ENCODE data around the gene HP. TPM values are rescaled to one million over a fixed set of nuclear protein-coding genes. Genes with fewer than 3 reads are reported as not detected.

Gene HP
- total and polyA plus RNA-seq, 2 of the 8 experiments (the other 6 are each of a cell fraction or from before 2014, with no cell fraction given): not detected

GRCh38 chr16:72066747-72067146 is 12.4 kb downstream of the HP start:
- Histone ChIP-seq H2AFZ (ENCODE audit: low read length) (no peak overlapping the region), H3K36me3 (ENCODE audit: control insufficient read depth in 2 of 4, insufficient read depth in 4 of 4, low read length in 3 of 4) (no peaks in the 10 kb centered on the region), H2BK20ac (ENCODE audit: low read length) (no peak overlapping the region), H4K5ac (ENCODE audit: insufficient read length, low read depth, low read length) (no peak overlapping the region), H2BK12ac (ENCODE audit: low read depth, low read length) (no peak overlapping the region), H3K9me3 (ENCODE audit: insufficient read depth in 2 of 2, low read depth in 1 of 2, low read length in 1 of 2) (no peaks in the 10 kb centered on the region), H3K9ac (replicated peaks in 1 of 4; ENCODE audit: extremely low read depth in 1 of 4, low read depth in 3 of 4, low read length in 3 of 4) (no peak overlapping the region), H2BK5ac (ENCODE audit: low read depth, low read length) (no peak overlapping the region), H4K91ac (replicated peaks; ENCODE audit: insufficient read length, low read length) (no peak overlapping the region), H4K20me1 (replicated peaks in 1 of 2; ENCODE audit: control insufficient read depth in 1 of 2, insufficient read depth in 2 of 2, low read length in 2 of 2) (no peaks in the 10 kb centered on the region), H2BK15ac (ENCODE audit: low read length) (no peak overlapping the region), H3K27me3 (replicated peaks in 1 of 4; ENCODE audit: control insufficient read depth in 3 of 4, extremely low read depth in 1 of 4, insufficient read depth in 3 of 4, low read length in 3 of 4) (no peaks in the 10 kb centered on the region), H3K4ac (replicated peaks; ENCODE audit: insufficient read length, low read depth, low read length) (no peak overlapping the region), H3K23me2 (ENCODE audit: low read depth, low read length) (no peaks in the 10 kb centered on the region), H2BK120ac (replicated peaks; ENCODE audit: low read depth, low read length) (no peak overlapping the region), H3K79me1 (ENCODE audit: low read depth, low read length) (no peaks in the 10 kb centered on the region), H3K79me2 (ENCODE audit: control insufficient read depth in 1 of 2, insufficient read depth in 2 of 2, low read length in 2 of 2) (no peaks in the 10 kb centered on the region), H3K56ac (replicated peaks; ENCODE audit: insufficient read length, low read depth, low read length) (no peak overlapping the region), H3K23ac (ENCODE audit: insufficient read length) (no peak overlapping the region), H4K8ac (ENCODE audit: extremely low read depth, insufficient read depth, low read length) (no peak overlapping the region), H3K4me2 (ENCODE audit: insufficient read depth in 1 of 2, low read depth in 2 of 2, low read length in 2 of 2) (no peak overlapping the region), H3K27ac (ENCODE audit: low read depth, low read length) (no peak overlapping the region), H3K18ac (ENCODE audit: extremely low read depth, low read length) (no peak overlapping the region), H3K4me3 (ENCODE audit: extremely low read depth in 1 of 4, insufficient read depth in 2 of 4, low read depth in 3 of 4, low read length in 4 of 4) (no peak overlapping the region), H3K14ac (ENCODE audit: insufficient read length) (no peak overlapping the region), H3K4me1 (replicated peaks in 1 of 4; ENCODE audit: control insufficient read depth in 3 of 4, insufficient read depth in 4 of 4, low read length in 3 of 4) (no peaks in the 10 kb centered on the region), H2AK5ac (ENCODE audit: low read depth, low read length) (no peak overlapping the region)
- 12% methylated on average over 1 of the region's 1 CpG; no CpG with 5 or more reads in 1 of the 2 experiments for WGBS, 2 experiments (ENCODE audit: extremely low coverage in 1 of 2, insufficient coverage in 1 of 2, insufficient read length in 1 of 2, insufficient replicate concordance in 2 of 2, low coverage in 1 of 2, low lambda C conversion rate in 2 of 2, missing lambda C conversion rate in 1 of 2)
- no peak for DNase-seq (ENCODE audit: low read depth in 1 of 2, low spot score in 2 of 2)
- POLR2A ChIA-PET (ENCODE audit: partially characterized antibody): interaction anchor here (0.7 to 0.9 kb wide), 3 partner anchors 11 to 30 kb away, joined by 3 to 4 read pairs (median 3); no protein-coding TSS in a partner anchor
- CTCF ChIA-PET (ENCODE audit: partially characterized antibody): interaction anchor here (0.6 to 3.8 kb wide), 17 partner anchors 12 to 379 kb away, joined by 3 to 108 read pairs (median 4); partner anchors contain the start of genes DHX38, HP and TXNL4B
- no peak for FAIRE-seq
- no peak for TF ChIP-seq CBX8 (IDR thresholded peaks at IDR 0.05; ENCODE audit: borderline replicate concordance, low read depth, low read length)
- TF ChIP-seq TAF1 (IDR thresholded peaks at IDR 0.05; ENCODE audit: low read depth, low read length): no peak
- TF ChIP-seq POLR2A (IDR thresholded peaks at IDR 0.05; ENCODE audit: control extremely low read depth in 1 of 2, low read depth in 2 of 2, low read length in 2 of 2): no peak
- peak in 2 of 3 experiments; percentile 61 to 73; a peak in 3 of 4 replicates for TF ChIP-seq CTCF (IDR thresholded peaks at IDR 0.05; ENCODE audit: control extremely low read depth in 1 of 3, insufficient read depth in 1 of 3, low read depth in 1 of 3, low read length in 3 of 3)
- no peak for TF ChIP-seq BRCA1 (IDR thresholded peaks at IDR 0.05; ENCODE audit: low read depth, low read length)
- peak; percentile 76 to 84 for TF ChIP-seq RAD21 (IDR thresholded peaks at IDR 0.05 in 1 of 2, conservative IDR thresholded peaks at IDR 0.05 in 1 of 2; ENCODE audit: low read depth in 2 of 2, low read length in 2 of 2)

Data from H1 (cell line).